Activated effector memory CD4-positive, alpha-beta T cell treated with Interleukin-2 at 50 U/mL for 16 hours (primary cell): ENCODE results near the gene KRT78.

ENCODE experiments used
- DNase-seq: peaks from one replicate; pipeline ENCODE4 v3.0.0-alpha.2; 2020

Gene KRT78

DNA sequence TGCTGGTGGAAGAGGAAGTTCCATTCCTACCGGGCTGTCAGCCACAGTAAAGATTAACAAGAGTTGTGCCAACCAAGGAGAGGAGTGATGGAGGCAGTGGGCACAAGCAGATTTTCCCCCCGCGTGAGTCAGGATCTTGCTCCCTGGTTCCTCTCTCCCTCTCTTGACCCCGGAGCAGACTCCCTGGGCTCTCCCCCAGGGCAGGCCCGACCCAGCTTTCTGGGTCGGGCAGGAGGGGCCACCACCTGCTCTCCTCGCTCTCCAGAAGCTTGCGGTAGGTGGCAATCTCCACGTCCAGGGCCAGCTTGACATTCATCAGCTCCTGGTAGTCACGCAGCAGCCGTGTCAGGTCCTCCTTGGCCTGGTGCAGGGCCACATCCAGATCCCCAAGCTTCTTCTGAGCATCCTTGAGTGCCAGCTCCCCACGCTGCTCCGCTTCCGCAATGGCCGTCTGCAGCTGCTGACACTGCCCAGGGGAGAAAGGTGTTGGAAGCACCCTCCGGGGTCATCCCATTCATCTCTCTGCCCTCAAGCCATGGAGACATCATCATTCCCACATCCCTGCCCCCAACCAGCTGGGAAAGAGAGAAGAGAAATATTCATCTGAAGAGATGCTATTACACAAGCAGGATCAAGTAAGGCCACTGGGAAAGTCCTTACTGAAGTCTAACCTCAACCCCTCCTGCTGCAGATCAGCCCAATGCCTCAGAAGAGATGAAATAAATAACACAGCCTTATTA is 25.9 kb downstream of the KRT78 start:
- no peak for DNase-seq

DNA sequence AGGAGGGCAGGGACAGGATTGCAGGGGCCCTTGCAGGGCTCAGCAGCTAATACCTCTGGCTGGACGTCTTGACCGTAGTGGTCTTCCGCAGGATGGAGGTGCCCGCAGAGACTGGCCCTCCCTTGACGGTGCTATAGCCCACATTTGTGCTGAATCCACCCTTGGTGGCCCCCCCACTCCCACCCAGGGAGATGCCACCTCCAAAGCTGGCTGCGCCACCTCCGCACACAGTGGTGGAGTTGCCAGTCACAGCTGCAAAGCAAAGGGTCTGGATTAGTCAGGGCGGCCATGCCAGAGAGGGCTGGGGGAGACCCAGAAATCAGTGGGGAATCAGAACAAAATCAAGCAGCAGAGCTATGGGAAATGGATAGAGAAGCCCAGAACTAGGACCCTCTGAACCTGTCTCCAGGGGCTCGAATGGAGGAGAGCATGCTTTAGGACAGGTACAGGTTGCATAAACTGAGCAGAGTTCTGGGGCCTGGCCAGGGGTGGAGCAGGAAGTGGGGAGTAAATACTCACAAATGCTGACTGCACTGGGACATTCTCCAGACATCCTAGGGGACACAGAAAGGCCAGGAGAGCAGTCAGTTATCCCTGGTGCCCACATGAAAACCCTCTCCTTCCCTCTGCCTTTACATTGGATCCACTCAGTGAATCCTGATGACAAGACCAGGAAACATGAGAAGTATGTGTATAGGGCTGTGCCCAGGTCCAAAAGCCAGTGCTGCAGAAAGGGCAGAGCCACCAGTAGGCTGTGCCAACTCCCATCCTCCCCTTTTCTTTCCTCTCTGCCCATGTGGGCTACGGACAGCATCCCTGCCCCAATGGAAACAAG is 26.8 kb downstream of the KRT78 start:
- DNase-seq = no peak

DNA sequence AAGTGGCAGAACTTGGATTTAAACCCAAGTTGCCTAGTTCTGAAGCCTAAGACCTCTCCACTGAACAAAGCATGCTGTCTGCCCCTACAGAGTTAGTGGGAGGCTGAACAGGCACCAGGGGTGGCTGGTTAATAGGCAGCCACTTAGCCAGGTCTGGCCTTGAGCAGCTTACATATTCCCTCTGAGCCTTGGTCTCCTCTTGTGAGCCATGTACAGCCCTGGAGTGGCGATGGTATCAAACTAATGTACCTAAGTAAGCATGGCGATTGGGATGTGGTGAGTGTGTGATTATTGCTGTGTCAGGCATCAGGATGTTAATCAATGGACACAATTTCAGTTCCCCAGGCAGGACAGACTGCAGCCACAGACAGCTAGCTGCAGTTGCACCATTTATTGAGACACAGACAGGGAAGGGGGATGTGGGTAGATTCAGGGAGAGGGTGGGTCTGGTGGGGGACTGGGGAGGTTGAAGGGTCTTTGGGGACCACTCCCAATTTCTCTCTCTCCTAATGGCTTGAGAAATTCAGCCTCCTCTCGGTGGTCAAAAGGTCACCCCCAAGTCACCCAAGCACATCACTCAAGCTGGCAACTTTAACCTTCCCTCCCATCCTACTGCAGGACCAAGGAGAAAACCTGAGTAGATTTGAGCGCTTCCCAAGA is 27.6 kb downstream of the KRT78 start:
- DNase-seq = no peak

DNA sequence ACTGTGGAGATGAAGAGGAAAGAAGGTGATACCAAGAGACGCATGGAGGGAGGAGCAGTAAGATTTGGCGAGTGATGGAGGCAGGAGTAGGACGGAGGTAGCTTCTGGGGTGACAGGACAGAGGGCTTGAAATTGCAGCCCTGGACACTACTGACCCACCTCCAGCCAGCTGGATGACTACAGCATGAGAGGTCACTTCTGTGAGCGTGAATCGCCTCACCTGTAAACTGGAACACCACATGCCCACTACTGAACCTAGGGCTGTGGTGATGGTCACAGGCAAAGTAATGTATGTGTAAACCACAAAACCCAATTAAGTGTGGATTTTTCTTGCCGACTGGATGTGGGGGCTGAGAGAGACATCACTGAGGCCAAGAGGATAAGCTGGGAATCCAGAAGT is 28.3 kb downstream of the KRT78 start:
- no peak for DNase-seq

DNA sequence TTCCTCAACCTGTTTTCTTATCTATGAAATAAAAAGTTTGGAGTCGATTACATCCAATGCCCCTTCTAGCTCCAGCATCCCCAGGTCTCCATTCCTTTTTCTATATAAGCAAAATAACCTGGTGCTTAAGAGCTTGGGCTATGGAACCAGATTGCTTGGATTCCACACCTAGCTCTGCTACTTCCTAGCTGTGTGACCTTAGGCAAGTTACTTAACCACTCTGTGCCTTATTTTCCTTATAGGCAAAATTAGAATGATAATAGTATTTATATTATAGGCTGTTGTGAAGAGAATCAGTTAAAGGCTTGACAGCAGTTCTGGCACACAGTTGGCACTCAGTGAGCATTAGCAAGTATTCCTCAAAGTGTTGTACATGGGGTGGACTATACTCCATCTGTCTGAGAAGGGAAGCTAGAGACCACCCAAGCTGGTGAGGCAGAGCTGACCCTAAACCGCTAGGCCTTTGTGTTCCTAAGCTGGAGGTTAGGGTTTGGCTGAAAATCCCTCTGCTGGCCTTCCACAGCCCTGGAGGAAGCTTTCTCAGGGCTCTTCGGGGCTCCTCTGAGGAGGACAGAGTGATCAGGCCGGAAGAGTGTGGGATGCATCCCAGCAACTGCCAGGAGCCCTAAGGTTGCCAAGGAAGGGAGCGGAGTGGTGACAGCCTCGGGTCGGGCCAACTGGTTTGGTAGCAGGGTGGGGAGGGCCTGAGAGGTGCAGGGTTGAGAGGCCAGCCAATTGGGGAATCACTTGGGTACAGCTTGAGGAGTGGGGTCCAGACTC is 28.9 kb downstream of the KRT78 start:
- DNase-seq = no peak

DNA sequence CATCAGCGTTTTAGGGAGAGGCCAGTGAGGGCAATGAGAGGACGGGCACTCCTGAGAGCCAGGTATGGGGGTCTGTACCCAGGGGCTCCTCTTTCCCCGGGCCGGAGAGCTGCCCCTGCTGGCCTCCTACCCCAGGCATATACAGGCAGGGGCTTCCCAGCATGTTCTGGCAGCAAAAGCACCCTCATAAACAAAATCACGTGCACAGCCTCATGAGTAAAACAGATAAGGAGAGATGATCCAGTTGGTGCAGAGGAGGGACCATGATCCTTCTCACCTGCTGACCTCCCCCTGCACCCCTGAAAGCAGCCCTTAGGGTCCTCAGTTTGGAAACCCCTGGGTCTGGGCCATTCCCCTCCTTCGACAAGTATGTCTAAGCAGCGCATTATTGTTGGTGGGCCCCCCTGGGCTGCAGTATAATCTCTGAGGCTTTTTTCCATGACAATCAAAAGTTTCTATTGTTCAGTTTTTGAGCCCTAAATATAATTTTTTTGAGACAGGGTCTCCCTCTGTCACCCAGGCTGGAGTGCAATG is 29.8 kb downstream of the KRT78 start:
- no peak for DNase-seq

DNA sequence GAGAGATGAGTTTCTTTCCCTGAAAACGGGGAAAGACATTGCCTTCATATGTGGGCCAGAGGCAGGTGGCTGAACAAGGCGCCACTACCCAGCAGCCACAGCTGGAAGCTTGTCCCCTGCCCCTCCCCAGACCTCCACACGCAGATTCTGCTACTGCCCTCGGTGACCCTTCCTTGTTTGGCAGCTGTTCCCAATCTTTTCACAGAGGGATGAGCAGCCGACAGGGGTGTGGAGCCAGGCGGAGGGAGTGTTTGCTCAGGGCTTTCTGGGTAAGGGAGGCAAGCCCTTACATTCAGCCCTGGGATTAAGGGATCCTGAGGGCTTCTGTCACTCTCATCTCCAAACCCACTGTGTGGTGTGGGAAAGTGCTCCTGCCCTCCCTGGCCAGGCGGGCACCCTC is 30.4 kb downstream of the KRT78 start:
- no peak for DNase-seq

DNA sequence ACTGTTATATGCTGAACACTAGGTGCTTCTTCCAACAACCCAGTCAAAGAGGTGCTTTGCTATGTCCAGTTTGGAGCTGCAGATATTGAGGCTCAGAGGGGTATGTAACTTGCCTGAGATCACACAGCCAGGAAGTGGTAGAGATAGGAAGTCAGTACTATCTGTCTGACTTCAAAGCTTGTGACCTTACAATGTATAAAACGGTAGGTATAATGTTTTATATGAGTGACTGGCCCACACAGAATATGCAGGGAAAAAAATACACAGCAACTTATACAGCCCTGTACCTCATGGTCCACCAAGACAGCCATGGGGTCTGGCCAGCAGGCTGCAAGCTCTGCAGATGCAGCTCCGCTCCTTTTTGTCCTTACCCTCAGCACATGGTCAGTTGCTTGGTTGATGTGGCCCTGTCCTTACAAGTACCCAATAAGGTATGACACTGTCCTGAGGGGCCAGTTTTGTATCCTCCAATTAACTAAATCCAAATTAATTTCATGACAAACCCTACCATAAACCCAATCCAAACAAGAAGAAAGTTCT is 31.0 kb downstream of the KRT78 start:
- DNase-seq = no peak

DNA sequence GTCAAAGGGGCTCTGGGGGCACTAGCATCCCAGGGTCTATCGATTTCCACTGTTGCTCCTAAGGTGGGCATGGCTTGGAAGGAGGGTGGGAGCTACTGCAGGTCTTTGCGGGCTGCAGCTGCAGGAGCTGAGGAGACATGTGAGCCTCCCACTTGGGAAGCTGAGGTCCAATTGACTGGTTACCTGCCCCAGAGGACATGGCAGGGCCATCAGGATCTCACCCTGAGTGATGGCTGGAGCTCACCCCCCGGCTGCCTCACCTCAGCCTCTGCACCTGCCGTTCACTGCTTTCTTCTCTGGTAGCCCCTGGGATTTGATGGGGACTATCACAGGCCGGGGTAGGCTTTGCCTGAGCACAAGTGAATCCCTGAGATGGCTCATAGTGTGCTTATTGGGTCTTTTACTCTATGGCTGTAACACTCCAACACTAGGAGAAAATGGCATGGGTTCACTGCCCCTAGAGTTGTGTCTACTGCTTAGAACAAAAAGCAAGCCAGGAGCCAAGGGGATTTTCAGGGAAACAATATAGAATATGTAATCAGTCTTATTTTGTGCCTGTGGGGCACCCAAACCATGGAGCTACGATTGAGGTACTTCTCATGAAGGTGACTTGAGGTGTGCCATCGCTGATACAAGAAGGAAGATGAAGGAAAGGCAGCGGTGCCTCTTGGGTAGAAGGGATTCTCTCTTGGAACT is 31.6 kb downstream of the KRT78 start:
- DNase-seq = no peak

DNA sequence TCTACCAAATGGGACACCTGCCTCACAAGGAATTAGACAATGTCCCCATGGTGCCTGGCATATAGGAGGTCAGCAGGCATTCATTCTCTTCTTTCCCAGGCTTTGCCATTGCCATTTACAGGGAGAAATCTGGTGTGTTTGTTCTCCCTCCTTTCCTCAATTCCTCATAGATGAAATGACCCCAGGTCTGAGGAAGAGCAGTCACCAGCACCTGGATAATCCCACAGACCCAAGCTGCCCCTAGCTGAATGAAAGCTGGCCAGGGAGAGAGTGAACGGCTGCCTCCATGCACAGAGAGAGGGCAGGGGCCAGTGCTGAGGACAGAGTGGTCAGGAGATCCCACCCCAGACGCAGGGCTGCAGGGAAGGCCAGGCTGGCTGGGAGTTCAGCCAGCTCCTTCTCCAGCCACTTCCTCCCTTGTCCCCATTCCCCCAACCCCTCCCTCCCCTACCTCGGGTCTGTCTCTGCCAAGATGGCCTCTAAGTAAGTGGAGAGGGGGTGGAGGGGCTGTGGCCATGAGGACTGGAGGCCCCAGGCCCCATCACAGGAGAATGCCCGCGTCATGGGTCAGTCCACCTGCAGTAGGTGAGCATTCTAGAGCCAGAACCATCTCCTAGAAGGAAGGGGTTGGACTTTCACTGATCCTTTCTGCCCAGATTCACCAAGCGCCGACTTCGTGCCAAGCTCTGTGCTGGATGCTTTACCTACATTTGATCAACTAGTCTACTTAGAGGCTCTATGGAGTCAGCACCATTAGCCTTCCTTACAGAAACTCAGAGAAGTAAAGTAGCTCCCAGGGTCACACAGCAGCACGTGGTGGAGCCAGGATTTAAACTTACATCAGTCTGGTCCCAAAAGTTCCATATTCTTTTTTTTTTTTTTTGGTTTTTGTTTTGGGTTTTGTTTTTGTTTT is 32.9 kb downstream of the KRT78 start:
- no peak for DNase-seq

DNA sequence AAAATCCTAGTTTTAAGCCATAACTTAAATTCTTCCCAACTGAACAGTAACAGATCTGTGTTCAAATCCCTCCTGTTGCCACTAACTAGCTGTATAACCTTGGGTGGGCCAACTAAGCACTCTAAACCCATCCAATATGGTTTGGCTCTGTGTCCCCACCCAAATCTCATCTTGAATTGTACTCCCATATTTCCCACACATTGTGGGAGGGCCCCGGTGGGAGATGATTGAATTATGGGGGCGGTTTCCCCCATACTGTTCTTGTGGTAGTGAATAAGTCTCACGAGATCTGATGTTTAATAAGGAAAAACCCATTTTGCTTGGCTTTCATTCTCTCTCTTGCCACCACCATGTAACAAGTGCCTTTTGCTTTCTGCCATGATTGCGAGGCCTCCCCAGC is 33.6 kb downstream of the KRT78 start:
- DNase-seq = no peak

DNA sequence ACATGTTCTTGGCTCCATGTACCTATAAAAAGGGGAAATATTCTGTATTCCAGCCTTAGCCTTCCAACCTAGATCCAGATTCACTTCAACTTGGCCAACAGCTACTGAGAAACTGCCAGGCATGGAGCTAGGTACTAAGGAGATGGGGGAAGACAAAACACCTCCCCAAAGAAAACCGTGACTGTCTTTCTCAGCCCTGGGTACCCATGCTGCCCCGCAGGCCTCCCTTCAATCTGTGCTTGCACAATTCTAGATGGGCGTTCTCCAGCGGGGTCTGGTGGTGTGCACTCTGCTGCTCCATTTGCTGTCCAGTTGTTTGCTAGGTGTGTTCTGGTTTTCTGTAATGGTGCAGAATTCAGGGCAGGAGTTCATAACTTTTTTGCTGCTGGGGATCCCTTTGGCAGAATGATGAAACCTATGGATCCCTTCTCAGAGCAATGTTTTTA is 34.1 kb downstream of the KRT78 start:
- DNase-seq = no peak

DNA sequence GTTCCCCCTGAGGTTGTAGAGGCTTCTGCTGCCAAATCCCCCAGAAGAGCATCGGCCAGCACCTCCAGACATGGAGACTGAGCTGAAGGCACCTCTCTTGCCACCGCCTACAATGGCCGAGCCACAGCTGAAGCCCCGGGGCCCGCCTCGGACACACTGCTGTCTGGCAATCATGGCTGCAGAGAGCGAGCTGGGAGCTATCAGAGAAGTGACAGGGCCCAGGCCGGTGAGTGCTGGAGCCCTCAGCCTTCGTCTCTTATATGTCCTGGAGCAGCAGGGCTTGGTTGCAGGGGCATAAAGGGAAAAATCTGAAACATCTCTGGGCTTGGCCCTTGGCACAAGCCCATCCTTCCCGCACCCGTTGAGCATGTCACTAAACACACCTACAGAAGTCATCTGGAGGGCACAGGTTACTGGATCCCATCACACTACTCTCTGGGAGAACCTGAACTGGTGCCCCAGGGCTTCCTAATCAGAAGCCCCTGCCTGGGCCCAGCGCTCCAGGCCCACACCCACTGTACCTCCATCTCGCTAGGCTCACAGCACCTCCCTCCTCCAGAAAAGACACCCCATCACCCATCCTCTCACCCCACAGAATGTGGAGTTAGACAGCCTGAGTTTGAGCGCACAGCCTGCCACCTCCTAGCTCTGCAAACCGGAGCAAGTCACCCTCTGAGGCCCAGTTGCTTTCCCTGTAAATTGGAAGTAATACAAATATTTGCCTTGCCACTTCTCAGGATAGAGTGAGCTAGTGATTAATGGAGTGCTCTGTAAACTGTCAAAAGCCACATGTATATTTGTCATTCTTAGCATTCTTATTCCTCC is 34.7 kb downstream of the KRT78 start, which contains the start of gene KRT4:
Gene KRT4, minus strand, starts transcription at position 232 of the 825 bp plus-strand sequence. Its CDS starts 58 bp downstream, at position 174.
- DNase-seq = no peak

DNA sequence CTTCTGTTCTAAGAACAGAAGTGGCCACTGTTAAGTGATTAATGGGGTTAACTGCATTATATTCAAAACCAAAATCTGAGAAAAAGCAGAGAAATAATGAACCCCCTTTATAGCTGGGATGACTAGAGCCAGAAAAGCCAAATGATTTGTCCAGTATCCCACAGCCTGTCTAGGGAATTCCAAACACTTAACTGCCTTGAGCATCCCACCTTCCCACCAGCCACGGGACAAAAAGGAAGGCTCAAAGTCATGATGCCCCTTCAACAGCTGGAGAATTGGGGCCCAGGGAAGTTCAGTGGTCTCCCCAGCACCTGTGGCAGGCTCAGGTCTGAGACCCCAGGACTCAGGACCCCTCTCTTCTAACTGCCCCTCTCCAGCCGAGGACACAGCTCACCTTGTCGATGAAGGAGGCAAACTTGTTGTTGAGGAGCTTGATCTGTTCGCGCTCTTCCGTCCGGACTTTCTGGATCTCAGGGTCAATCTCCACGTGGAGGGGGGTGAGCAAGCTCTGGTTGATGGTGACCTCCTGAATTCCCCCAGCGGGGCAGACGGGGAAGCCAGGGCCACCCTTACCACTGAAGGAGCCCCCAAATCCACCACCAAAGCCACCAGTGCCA is 35.5 kb downstream of the KRT78 start:
- DNase-seq = no peak

DNA sequence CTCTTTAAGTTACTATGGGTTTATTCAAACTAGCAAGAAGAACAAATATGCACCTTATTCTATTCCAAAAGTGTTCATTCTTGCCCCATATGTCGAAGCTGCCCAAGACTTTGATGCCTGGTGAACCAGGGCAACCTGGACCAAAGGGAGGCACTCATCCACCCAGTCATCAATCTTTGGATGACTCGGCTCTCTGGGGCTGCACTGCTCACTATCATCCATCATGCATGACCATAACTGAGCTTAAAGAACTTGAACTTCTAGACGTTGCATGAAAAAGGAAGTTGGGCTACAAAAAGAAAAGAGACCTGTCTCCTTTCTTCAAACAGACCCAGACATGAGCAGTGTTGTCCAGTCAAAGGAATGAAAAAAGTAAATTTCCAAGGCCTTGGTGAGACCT is 36.0 kb downstream of the KRT78 start:
- DNase-seq = no peak

DNA sequence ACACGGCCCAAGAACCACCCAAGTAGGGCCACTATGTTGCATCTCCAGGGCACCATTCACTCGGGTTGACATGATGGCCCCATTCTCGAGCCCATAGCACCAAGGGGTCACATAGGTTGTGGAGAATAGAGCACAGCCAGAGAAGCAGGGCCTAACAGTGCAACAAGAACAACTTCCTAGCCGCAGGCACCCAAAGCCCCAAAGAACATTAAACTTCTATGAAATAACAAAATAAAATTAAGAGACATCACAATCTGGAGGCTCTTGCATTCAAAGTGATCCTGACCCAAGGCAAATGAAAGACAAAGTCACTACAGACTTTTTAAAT is 36.8 kb downstream of the KRT78 start:
- no peak for DNase-seq

DNA sequence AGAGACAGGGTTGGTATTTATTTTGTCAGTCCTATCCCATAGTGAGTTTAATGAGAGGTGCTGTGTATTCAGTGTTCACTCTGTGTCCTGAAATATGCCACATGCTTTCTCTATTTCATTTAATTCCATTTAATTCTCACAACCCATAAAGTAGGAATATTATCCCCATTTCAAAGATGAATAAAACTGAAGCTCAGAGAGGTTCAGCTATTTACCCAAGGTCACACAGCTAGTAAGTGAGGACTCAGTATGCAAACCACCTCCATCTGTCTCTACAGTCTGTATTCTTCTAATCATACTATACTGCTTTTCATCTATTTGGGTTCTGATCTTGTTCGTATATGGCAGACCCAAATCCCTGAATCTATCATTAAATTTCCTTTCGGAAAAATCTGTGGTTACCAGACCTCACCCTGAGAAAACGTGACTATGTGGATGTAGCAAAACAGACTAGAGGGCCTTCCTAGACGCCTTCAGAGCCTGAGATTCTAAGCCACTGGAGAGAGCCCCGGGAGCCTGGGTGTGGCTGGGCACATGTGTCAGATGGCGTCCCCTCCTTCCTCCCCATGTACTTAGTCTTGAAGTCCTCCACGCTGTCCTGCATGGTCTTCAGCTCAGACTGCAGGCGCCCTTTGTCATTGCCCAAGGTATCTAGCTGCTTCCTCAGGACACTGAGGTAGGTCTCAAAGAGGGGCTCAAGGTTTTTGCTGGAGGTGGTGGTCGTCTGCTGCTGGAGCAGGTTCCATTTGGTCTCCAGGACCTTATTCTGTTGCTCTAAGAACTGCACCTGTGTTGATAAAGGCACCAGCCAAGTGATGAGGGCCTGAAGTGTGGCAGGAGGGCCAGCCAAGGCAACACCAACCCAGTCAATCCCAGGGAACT is 37.4 kb downstream of the KRT78 start:
- no peak for DNase-seq

DNA sequence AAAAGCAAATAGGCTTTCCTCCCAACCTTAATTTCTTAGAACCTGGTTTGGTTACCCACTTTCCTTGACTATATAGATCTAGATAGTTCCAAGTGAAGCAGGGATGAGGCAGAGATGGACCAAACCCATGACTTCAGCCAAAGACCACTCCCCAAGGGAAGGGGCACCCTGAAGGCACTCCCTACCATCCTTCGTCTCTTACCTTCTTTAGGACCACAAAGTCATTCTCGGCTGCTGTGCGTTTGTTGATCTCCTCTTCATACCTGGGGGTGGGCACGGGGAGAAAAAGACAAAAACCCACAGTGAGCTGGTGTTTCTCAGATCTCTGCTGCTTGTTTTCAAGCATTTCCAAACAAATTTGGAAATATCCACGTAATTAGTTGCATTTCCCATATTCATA is 38.2 kb downstream of the KRT78 start:
- DNase-seq = no peak
